ENCODE data around the gene ALKBH7.

GRCh38 chr19:6394831-6395230, 22.2 kb downstream of the ALKBH7 start:
- no peak for TF ChIP-seq TAF1 (IDR thresholded peaks at IDR 0.05; ENCODE audit: borderline replicate concordance, low read depth, low read length)
- TF ChIP-seq CTCF (IDR thresholded peaks at IDR 0.05) = no peak
- no peak for TF ChIP-seq ZBTB33 (IDR thresholded peaks at IDR 0.05; ENCODE audit: borderline replicate concordance, low read depth)
- no peak for TF ChIP-seq NFIC (IDR thresholded peaks at IDR 0.05; ENCODE audit: borderline replicate concordance)
- no peak for TF ChIP-seq REST (IDR thresholded peaks at IDR 0.05; ENCODE audit: low read depth, low read length)
- TF ChIP-seq MAX (IDR thresholded peaks at IDR 0.05; ENCODE audit: low read depth) = no peak
- no peak for TF ChIP-seq TEAD4 (IDR thresholded peaks at IDR 0.05; ENCODE audit: borderline replicate concordance, insufficient read depth)
- TF ChIP-seq EZH2phosphoT487 (IDR thresholded peaks at IDR 0.05; ENCODE audit: borderline replicate concordance, low read depth) = no peak
- no peak for TF ChIP-seq USF1 (IDR thresholded peaks at IDR 0.05; ENCODE audit: borderline replicate concordance, low read depth)
- no peak for TF ChIP-seq NRF1 (IDR thresholded peaks at IDR 0.05; ENCODE audit: low read depth, low read length)
